ENCODE measurements around the gene NPSR1.
"Not testable (repeated sequence)": the region's sequence is repeated elsewhere in the genome, so short reads cannot be mapped to it uniquely, and the experiment has no call there.

The NPSR1 gene

DNA sequence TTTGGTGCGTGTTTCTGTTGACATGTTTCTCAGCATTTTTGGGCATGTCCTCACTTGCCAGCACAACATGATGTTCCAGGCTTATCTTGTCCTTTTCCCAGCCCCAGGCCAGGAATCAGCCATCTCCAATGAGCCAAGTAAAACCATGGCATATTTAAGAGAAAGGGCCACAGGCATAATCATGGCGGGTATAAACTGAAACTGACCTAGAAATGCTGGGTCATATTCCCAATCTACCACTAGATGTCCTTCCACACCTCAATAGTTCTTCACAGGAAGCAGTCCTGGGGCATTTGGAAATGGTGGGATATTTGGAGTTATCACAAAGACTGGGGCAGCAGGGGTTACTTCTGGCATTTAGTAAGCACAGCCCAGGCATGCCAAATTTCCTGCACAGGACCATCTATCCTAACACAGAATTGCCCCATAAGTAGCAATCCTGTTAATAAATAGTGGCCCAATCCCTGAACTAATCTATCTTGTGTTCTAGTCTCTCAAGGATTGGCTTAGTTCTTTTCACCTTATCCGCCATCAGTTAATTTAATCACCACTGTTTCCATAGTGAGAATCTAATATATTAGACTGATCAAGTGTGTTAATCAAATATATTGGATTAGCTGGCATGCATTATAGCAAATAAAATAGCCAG, 101.6 kb downstream of the NPSR1 start:
- peak; percentile 34 for DNase-seq

DNA sequence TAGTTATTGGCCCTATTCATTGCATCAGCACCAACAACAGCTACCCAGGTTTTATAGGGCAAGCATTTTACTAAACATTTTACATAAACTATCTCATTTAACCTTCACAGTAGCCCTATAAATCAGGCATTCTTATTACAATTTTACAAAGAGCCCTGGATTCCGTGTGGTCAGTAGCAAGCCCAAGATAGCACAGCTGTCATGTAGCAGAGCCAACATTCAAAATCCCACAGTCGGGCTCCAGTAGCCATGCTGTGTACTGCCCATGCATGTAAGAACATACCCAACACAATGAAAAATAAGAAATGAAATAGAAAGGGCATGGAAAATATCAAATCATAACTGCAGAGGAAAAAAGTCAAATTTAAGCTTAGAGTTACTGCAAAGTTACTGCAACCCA, 102.3 kb downstream of the NPSR1 start:
- no peak for DNase-seq

DNA sequence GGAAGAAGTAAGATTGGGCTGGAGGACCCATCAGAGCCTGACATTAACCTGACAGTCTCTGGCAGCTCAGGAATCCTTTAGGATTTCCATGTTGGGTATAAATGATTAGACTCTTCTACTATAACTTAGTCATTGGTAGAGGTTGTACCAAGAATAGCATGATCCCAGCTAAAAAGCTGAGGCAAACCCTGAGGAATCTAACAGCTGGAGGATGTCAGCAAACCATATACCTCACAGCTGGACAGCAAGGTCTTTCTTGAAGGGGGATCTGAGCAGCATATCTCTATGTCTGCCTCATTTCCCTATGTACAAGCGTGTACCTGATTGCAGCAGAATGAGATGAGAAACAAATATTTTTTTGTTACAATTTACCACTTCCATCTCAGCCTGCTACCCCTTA, 103.2 kb downstream of the NPSR1 start:
- DNase-seq = no peak

DNA sequence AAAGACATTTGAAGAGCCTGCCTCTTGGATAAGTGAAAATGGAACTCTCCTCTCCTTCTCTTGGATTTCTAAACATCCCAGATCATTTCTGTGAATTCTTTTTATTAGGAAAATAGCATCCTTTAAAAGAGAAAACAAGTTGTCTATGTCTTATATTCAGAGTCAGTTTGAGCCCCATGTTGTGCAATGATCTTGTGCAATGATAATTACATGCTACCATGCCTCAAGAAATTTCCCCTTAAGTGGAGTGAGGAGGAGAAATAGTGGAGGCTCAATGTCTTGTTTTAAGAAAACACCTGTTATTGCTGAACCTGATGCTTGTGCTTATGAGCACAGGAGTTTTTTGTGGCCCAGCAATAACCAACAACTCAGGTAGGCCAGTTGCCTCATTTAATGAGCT, 103.6 kb downstream of the NPSR1 start:
- DNase-seq = no peak

DNA sequence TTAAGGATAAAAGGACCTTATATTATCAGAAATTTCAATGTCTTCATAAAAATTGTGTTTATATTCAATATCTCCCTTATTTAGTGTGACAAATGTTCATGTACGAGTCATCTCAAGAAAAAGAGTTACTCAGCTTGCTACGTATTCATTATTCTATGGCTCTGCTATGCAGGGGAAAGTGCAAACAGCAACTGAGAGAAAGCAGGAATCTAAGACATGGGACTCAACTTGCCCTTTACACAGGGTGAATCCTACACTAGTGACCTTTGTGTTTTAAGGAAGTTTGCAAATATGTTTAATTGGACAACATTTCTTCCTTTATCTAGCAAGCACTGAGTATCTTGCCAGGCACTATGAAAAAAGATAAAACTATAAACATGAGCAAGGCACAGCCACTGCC, 104.7 kb downstream of the NPSR1 start:
- no peak for DNase-seq

DNA sequence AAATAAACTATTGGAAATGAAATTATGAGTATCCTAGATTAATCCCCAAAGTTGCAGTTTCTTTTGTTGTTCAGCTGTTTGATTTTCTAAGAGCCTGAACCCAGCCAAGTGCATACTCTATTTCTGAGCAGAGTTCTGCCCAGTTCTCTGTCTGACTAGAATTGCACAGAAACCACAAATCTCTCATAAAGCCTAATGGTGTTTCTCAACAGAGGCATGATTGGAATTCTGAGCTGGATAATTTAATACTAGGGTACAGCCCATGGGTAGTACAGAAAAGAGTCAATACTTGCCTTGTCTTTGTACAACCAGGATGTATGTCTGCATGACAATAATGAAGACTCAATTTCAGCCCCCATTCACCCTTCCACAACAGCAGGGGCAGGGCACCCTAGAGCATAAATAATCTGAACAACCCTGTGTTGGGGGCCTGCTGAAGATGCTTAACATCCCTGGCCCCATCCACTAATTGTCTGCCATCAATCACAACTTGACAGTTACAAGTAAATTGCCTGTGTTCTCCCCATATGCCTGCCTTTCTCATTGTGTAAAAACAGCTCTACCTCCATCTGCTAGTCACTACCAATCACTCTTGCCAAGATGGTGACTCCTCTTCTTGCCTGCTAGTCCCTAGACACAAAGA, 114.4 kb downstream of the NPSR1 start:
- no peak for DNase-seq

DNA sequence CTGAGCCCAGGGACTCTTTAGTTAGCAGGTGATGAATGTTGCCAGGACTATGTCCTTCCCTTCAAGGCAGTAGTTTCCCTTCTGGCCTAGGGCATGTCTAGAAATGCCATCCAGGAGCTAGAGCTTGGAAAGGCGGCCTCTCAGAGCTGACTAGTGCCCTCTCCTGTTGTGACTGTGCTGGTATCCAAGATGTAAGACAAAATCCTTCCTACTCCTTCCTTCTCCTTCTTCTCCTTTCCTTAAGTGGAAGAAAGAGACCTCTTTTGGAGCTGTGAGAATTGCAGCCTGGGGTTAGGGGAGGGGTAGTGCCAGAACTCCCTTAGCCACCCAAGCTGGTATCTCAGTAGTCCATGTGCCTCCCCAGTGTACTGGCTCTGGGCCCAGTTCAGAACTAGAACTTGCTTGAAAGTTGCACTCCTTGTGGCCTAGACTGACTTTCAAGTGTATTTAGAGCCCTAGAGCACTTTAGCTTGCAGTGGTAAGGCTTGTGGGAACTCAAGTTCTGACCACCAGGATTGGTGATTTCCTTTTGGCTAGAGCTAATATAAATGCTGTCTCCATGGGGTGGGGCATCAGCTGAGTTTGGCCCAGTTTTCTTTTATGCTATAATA, 118.8 kb downstream of the NPSR1 start:
- no peak for DNase-seq

DNA sequence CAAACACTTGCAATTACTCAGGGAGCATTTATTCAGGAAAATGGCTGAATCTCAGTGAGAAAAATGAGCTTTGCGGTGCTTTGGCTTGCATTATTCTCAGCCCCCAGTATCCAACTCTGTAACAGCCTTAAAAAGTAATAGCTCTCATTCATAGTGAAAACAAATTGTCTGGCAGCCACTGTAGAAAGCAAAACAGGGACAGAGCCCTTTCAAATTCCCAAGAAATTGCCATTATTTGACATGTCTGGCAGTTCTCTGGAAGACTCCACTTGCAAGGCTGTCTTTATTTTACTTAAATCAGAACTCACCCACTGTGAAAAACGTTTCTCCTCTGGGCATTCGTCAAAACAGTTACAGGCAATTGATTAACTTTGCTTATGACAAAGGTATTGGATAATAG, 122.5 kb downstream of the NPSR1 start:
- DNase-seq = no peak

DNA sequence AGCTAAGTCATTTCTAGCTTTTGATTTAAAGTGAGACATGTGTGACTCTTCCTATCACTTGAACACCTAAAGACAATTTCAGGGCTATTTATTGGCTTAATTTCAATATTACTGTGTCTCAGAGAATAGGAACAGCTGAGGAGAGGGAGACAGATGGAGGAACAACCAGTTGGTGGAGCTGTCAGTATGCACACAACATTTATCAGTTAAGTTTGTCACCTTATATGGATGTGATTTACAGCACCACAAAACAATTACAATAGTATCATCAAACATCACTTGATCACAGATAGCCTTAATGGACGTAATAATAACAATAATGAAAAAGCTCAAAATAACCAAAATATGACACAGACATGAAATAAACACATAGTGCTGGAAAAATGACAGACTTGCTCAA, 129.6 kb downstream of the NPSR1 start:
- no peak for DNase-seq

DNA sequence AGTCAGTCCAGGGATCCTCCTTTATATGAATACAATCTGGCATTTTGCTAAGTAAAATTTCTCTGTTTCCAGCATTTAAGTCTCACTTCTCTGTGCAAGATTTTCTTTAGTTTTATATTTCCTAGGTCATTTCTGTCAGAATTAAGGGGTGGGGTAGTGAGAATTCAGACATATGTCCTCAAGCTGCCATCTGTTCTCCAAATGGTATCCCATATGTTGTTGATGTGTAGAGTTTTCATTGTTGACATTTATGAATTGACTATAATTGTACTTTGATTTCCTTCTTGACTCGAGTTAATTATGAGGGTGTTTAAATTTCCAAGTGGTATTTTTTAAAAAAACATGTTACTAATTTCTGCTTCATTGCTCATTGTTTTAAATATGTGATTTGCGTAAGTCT, 148.8 kb downstream of the NPSR1 start:
- no peak for DNase-seq

DNA sequence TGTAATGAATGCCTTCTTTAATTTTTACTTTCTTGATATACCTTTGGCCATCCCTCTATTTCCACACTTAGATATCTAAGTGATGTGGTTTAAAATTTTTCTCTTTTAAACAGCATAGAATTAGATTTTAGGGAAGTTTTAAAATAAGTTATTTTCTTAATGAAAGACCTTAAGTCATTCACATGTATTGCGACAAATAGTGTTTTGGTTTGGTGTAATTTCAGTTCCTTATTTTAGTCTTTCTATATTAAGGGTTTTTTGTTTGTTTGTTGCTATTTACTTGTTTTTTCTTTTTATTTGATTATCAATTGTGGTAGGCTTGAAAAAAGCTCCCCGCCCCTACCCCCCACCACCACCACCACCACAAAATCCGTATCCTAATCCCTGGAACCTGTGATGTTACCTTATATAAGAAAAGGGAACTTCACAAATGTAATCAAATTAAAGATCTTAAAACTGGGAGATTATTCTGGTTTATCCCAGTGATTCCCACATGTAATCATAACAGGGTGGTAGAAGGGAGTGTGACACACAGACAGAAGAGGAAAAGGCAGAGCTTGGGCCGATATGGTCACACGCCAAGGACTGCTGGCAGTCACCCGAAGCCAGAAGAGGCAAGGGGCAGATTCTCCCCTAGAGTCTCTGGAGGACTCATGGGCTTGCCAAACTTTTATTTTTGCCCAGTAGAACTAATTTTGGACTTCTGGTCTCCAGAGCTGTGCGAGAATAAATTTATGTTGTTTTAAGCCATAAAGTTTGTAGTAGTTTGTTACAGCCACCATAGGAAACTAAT, 149.7 kb downstream of the NPSR1 start:
- no peak for DNase-seq

DNA sequence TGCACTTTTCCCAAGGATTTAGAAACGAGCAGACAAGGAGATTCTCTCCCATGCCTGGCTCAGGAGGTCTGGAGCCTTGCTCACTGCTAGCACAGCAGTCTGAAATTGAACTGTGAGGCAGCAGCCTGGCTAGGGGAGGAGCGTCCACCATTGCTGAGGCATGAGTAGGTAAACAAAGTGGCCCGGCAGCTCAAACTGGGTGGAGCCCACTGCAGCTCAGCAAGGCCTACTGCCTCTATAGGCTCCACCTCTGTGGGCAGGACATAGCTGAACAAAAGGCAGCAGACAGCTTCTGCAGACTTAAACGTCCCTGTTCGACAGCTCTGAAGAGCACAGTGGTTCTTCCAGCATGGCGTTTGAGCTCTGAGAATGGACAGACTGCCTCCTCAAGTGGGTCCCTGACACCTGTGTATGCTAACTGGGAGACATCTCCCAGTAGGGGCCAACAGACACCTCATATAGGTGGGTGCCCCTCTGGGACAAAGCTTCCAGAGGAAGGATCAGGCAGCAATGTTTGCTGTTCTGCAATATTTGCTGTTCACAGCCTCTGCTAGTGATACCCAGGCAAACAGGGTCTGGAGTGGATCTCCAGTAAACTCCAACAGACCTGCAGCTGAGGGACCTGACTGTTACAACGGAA, 156.3 kb downstream of the NPSR1 start:
- not testable (repeated sequence) for DNase-seq

DNA sequence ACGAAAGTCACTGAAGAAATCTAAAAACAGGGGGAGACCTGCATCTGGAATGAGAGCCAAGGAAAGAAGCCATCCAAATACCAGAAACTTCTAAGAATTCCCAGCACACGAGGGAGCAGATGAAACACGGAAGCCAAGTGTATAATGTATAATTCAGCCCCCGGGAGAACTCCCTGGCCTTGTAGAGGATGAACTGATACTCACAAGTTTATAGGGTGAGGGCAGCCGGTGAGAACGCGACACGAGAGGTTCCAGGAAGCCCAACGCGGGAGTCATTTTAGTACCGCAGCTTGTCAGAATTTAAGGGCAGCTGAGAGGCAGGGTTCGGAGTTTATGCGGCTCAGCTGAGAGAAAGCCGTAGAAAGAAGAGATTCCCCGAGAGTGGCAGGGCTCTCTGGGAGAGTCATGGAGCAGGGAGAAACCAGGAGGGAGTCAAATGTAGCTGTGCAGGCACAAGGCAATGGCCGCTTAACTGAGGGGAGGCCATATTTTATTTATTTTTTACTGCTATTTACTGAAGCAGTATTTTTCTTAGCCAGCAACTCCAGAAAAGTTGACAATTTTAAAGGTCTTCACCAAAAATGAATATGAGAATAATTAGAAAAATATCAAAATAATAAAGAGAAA, 164.0 kb downstream of the NPSR1 start:
- DNase-seq = no peak

DNA sequence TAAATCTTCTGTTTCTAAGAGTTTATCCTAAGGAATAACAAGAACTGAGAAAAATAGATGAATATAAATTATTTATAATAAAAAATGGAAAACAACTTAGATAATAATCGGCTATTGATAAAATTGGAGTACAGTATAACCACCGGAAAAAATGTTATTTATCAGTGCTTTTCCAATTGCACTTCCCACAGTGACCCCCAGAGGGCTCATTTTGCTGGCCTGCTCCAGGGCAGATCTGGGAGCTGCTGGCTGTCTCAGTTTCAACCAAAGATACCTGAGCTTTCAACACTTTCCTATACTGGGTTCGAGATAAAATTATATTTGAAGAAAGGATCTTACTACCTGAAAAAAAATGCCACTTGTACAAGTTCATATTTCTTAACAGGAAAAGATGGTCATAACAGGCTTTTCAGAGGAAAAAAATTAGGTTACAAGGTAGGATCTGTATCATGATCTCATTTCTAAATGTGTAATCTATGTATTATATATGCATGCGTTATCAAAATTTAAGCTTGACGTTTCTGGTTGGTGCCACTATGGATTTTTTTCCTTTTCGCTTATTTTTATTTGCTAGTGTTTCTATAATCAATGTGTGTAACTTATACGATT, 165.7 kb downstream of the NPSR1 start:
- DNase-seq = no peak

DNA sequence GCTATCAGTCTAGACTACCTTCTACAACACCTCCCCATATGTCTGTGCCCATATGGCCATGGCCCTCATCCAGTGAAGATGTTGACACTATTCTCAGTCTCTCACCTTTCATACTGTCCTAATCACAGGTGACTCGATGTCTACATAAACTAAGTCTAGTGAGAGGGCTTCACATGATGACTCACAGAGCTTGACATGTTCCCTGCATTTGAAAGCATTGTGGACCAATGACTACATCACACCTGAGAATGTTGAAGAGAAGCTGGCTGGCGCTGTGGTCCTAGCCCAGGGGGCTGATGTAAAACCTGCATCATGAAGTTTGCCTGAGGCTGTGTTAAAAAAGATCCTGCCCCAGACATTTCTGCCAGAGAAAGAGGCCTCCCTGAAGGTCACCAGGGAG, 167.2 kb downstream of the NPSR1 start:
- DNase-seq = no peak

DNA sequence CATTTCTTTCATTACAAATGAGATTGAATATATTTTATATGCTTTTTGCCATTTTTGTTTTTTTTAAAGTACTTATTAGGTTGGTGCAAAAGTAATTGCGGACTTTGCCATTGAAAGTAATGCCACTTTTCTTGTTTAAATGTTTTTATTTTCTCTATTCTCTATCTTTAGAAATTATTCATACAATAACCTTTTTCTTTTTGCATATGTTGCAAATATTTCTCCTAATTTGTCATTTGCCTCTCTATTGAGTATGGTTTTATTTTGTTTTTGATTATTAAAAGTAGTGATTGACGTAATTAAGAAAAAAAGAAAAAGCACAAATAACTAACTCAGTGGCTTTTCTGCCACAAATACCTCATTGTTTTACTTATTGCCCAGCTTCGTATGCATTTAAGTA, 172.4 kb downstream of the NPSR1 start:
- no peak for DNase-seq

DNA sequence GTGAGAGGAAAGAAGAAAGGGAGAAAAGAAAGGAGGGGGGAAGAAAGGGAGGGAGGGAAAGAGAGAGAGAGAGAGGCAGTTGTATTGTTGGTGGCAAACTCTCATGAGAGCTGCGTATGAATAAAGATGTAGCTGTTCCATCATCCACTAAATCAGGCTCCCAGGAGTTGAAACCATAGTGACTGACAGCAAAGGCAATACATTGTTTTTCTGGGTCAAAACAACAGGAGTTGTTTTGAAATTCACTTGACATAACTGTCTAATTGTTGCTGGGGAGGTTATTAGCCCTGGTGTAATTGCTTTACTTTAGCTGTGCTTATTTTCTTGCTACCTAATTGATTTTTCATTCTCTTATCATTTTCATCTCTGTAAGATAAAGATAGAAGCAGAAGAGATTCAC, 173.4 kb downstream of the NPSR1 start:
- no peak for DNase-seq

DNA sequence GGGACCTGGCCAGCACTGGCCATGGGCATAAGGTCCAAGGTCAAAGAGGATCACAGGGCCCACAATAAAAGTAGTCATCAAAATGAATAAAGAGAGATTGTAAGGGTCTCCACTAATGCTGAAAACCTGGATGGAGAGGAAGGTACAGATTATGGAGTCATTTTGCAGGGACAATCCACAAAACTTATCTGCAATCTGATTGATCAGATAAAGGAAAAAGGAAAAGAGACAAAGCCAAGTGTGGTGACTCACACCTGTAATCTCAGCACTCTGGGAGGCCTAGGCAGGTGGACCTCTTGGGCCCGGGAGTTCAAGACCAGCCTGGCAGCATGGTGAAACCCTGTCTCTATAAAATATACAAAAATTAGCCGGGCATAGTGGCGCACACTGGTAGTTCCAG, 174.0 kb downstream of the NPSR1 start:
- no peak for DNase-seq

DNA sequence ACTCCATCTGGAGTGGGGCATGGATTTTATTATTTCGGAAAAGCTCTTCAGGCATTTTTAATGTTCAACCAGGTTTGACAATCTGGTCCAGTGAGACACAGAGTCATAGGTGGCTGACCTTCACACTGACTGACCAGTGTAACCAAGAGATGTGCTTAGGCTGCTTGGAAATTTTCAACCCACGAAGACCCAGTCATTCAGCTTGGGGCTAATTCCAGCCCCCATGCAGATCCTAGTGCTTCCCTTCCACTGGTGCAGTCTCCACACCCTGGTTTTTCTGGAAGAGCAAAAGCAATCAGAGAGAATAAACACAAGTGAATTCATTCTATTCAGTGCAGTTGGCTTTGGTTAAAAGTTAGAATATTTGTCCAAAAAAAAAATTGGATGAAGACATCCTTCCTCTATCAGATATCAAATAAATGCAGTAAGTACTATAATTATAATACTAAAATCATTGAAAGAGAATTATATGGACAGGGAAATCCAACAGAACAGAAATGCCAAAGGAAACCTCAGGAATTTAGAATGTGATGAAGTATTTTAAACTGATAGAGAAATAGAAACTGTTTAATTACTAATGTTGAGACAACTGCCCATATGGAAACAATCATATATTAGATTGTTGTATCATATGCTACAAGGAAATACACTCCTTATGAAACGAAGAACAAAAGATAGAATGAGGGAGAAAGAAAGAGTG, 178.0 kb downstream of the NPSR1 start:
- no peak for DNase-seq

DNA sequence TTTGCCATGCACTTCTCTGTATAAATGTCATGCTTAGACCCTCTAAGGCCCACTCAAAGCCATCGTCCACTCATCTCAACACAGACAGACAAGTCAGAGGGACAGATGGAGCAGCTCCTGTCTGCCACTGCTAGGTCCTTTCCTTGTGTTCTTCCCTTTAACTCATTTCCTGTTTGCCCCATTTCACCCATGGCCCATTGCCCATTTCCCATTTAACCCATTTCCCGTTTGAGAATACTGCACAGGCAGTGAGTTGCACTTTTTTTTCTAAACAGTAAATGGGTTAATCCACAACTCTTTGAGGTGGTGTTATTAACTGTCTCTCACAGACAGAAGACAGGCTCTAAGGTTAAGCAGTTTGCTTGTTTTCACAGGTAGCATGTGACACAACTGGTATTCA, 179.3 kb downstream of the NPSR1 start:
- DNase-seq = no peak

DNA sequence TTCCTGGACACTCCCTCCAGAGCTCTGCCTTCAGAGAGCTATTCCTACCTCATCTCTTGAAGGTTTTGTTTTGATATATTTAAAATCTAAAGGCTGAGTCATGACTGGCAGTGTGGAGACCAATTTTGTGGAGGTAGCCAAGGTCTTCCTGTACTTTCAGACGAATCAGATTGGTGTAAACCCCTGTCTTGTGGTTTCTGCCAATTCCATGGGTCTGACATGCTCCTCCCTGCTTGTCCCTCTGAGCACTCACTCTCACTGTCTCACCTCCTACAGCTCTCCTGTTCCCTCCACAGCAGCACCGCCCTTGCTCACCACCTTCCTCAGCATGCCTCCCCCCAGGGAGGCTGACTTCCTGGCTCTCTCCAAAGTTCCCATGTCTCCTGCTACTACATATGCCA, 179.8 kb downstream of the NPSR1 start:
- no peak for DNase-seq

DNA sequence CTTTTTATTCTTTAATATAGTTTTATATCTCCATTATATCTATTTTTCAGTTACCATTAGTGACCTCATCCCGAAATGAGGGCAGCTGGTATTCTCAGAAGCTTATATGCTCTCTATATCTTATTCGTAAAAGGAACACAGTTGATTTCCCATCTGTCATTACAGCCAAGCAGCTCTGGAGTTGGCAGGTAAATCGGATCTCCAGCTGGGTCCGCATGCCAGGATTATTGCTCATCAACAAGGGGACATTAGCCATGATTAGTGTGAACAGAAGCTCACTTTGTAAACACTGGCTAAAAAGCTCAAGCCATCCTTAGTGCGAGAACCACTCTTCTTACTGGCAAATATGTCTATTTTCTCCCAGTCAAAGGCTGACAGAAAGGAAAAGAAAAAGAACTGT, 180.3 kb downstream of the NPSR1 start:
- no peak for DNase-seq

All from HCEC 1CT (cell line).